Suppressor macrophage (primary cell): ENCODE results near the gene CST5.

Experiments used
- DNase-seq, 4 experiments: peaks; one replicate each; pipeline ENCODE4 v3.0.0-alpha.2; 2020 to 2022

Gene CST5

GRCh38 chr20:23832775-23833513 lies 46.6 kb downstream of the CST5 start:
- peak in 2 of 4 experiments; percentile 8 to 35 for DNase-seq

GRCh38 chr20:23831961-23832360 lies 47.6 kb downstream of the CST5 start:
- DNase-seq, result peak; percentile 6 to 70 (median 28)

- DNase-seq, result peak in 1 of 4 experiments; percentile 39
Observed at GRCh38 chr20:23826541-23827021, 53.0 kb downstream of the CST5 start, which contains the start of gene CST2. Gene CST2, minus strand, starts transcription at chr20:23826729. Its CDS starts 69 bp downstream, at chr20:23826660.
